H1 (cell line): ENCODE results near the gene FOSL1. TPM values are rescaled to one million over a fixed set of nuclear protein-coding genes. Genes with fewer than 3 reads are reported as not detected.

Source experiments
- CTCF ChIA-PET: fragments of 300-600 bp; sonication (Branson Sonifier 250); formaldehyde crosslinking; loops from one replicate; lab custom pipeline; 2021; ENCODE audit not compliant: partially characterized antibody; lab: Charles Lee
- POLR2A ChIA-PET: fragments of 300-600 bp; sonication (Branson Sonifier 250); formaldehyde crosslinking; loops from one replicate; lab custom pipeline; 2021; ENCODE audit warnings: inconsistent platforms; ENCODE audit not compliant: partially characterized antibody; lab: Charles Lee
- DNase-seq, 2 experiments: peaks; one replicate each; pipeline versions ENCODE4 v3.0.0 to v3.0.0-alpha.2; 2010 to 2022; ENCODE audit warnings: low spot score in 2 of 2, low read depth in 1 of 2, mixed read lengths in 1 of 2
- FAIRE-seq: peaks from 2 replicates; lab custom pipeline; 2011; peaks lifted over from hg19 to GRCh38; lab: Jason Lieb, UNC
- H2AFZ ChIP-seq: 2 replicates; pipeline ENCODE4 v1.8.1; 2012; ENCODE audit warnings: low read length, inconsistent platforms
- H2AK5ac ChIP-seq: 2 replicates; pipeline ENCODE4 v1.6.1; 2013; ENCODE audit warnings: low read depth, low read length
- H2BK120ac ChIP-seq: replicated peaks from 2 replicates; pipeline ENCODE3; 2013; ENCODE audit warnings: low read depth, low read length, inconsistent platforms
- H2BK12ac ChIP-seq: 2 replicates; pipeline ENCODE4 v1.6.1; 2013; ENCODE audit warnings: low read depth, low read length
- H2BK15ac ChIP-seq: 2 replicates; pipeline ENCODE4 v1.6.1; 2013; ENCODE audit warnings: low read length
- H2BK20ac ChIP-seq: 2 replicates; pipeline ENCODE4 v1.6.1; 2013; ENCODE audit warnings: low read length
- H2BK5ac ChIP-seq: 2 replicates; pipeline ENCODE4 v1.6.1; 2013; ENCODE audit warnings: low read depth, low read length
- H3K14ac ChIP-seq: 2 replicates; pipeline ENCODE4 v1.6.1; 2013; ENCODE audit warnings: inconsistent platforms; ENCODE audit not compliant: insufficient read length
- H3K18ac ChIP-seq: 2 replicates; pipeline ENCODE4 v1.6.1; 2013; ENCODE audit warnings: low read length; ENCODE audit errors: extremely low read depth
- H3K23ac ChIP-seq: 2 replicates; pipeline ENCODE4 v1.6.1; 2013; ENCODE audit warnings: inconsistent platforms; ENCODE audit not compliant: insufficient read length
- H3K23me2 ChIP-seq: 2 replicates; pipeline ENCODE4 v1.6.1; 2013; ENCODE audit warnings: low read depth, low read length
- H3K27ac ChIP-seq: 2 replicates; pipeline ENCODE4 v1.6.1; 2011; ENCODE audit warnings: low read depth, low read length, inconsistent platforms
- H3K27me3 ChIP-seq, 4 experiments: replicated peaks in 1 of 4; 1 replicate in 1 of 4; 2 replicates in 3 of 4; pipeline versions ENCODE4 v1.6.1 to v1.8.1; 2011 to 2013; ENCODE audit warnings: low read length in 3 of 4, mild to moderate bottlenecking in 3 of 4, inconsistent platforms in 2 of 4, mixed read lengths in 2 of 4, moderate library complexity in 1 of 4; ENCODE audit not compliant: control insufficient read depth in 3 of 4, insufficient read depth in 3 of 4; ENCODE audit errors: extremely low read depth in 1 of 4
- H3K36me3 ChIP-seq, 4 experiments: 2 replicates each; pipeline versions ENCODE4 v1.6.1 to v1.8.1; 2011 to 2013; ENCODE audit warnings: mild to moderate bottlenecking in 4 of 4, low read length in 3 of 4, moderate library complexity in 2 of 4, control low read depth in 1 of 4, inconsistent platforms in 1 of 4; ENCODE audit not compliant: insufficient read depth in 4 of 4, control insufficient read depth in 2 of 4
- H3K4ac ChIP-seq: replicated peaks from 2 replicates; pipeline ENCODE3; 2013; ENCODE audit warnings: low read length, low read depth, mixed read lengths, inconsistent platforms; ENCODE audit not compliant: insufficient read length
- H3K4me1 ChIP-seq, 4 experiments: replicated peaks in 1 of 4; 1 replicate in 1 of 4; 2 replicates in 3 of 4; pipeline versions ENCODE4 v1.6.1 to v1.8.1; 2011 to 2013; ENCODE audit warnings: low read length in 3 of 4, inconsistent platforms in 2 of 4, mixed read lengths in 1 of 4; ENCODE audit not compliant: insufficient read depth in 4 of 4, control insufficient read depth in 3 of 4
- H3K4me2 ChIP-seq, 2 experiments: 2 replicates each; pipeline versions ENCODE4 v1.6.1 to v1.8.1; 2011 to 2013; ENCODE audit warnings: low read depth in 2 of 2, low read length in 2 of 2, control low read depth in 1 of 2, inconsistent platforms in 1 of 2, mild to moderate bottlenecking in 1 of 2; ENCODE audit not compliant: insufficient read depth in 1 of 2
- H3K4me3 ChIP-seq, 4 experiments: fragments of 200-600, 300-600 bp in 1 of 4; sonication (generic), shearing (Covaris generic), sonication (Bioruptor Twin) in 1 of 4; 2 replicates each; pipeline versions ENCODE4 v1.5.1 to v1.8.1; 2011 to 2016; ENCODE audit warnings: low read length in 4 of 4, low read depth in 3 of 4, control low read depth in 2 of 4, inconsistent platforms in 2 of 4, mild to moderate bottlenecking in 2 of 4, mixed read lengths in 1 of 4, moderate library complexity in 1 of 4; ENCODE audit not compliant: insufficient read depth in 2 of 4; ENCODE audit errors: extremely low read depth in 1 of 4
- H3K56ac ChIP-seq: replicated peaks from 2 replicates; pipeline ENCODE3; 2013; ENCODE audit warnings: low read depth, mild to moderate bottlenecking, mixed read lengths, low read length, inconsistent platforms; ENCODE audit not compliant: insufficient read length
- H3K79me1 ChIP-seq: 2 replicates; pipeline ENCODE4 v1.6.1; 2013; ENCODE audit warnings: low read depth, low read length, control low read depth
- H3K79me2 ChIP-seq, 2 experiments: 2 replicates each; pipeline versions ENCODE4 v1.6.1 to v1.8.1; 2012 to 2013; ENCODE audit warnings: low read length in 2 of 2, mild to moderate bottlenecking in 2 of 2, inconsistent platforms in 1 of 2; ENCODE audit not compliant: insufficient read depth in 2 of 2, control insufficient read depth in 1 of 2
- H3K9ac ChIP-seq, 4 experiments: replicated peaks in 1 of 4; 1 replicate in 1 of 4; 2 replicates in 3 of 4; pipeline versions ENCODE4 v1.6.1 to v1.8.1; 2011 to 2013; ENCODE audit warnings: low read depth in 3 of 4, low read length in 3 of 4, control low read depth in 2 of 4, mild to moderate bottlenecking in 2 of 4, moderate library complexity in 2 of 4, inconsistent platforms in 1 of 4; ENCODE audit errors: extremely low read depth in 1 of 4
- H3K9me3 ChIP-seq, 2 experiments: 2 replicates each; pipeline versions ENCODE4 v1.6.1 to v1.8.1; 2012 to 2013; ENCODE audit warnings: mild to moderate bottlenecking in 2 of 2, moderate library complexity in 2 of 2, control low read depth in 1 of 2, inconsistent platforms in 1 of 2, low read depth in 1 of 2, low read length in 1 of 2, mixed read lengths in 1 of 2; ENCODE audit not compliant: insufficient read depth in 2 of 2
- H4K20me1 ChIP-seq, 2 experiments: replicated peaks in 1 of 2; 2 replicates each; pipeline versions ENCODE3 to v1.8.1; 2011 to 2013; ENCODE audit warnings: inconsistent platforms in 2 of 2, low read length in 2 of 2, mild to moderate bottlenecking in 1 of 2; ENCODE audit not compliant: insufficient read depth in 2 of 2, control insufficient read depth in 1 of 2
- H4K5ac ChIP-seq: 2 replicates; pipeline ENCODE4 v1.6.1; 2013; ENCODE audit warnings: low read length, low read depth, mixed read lengths, inconsistent platforms; ENCODE audit not compliant: insufficient read length
- H4K8ac ChIP-seq: 2 replicates; pipeline ENCODE4 v1.8.0; 2013; ENCODE audit warnings: mild to moderate bottlenecking, moderate library complexity, low read length, inconsistent platforms; ENCODE audit not compliant: insufficient read depth; ENCODE audit errors: extremely low read depth
- H4K91ac ChIP-seq: replicated peaks from 2 replicates; pipeline ENCODE3; 2013; ENCODE audit warnings: low read length, mixed read lengths, inconsistent platforms; ENCODE audit not compliant: insufficient read length
- BACH1 ChIP-seq: IDR thresholded peaks from 2 replicates; pipeline ENCODE4 v1.6.1; 2012; ENCODE audit warnings: low read length, improper control_type of control experiment
- BCL11A ChIP-seq, 2 experiments: IDR thresholded peaks; one replicate each; pipeline ENCODE4 v1.6.1; 2011; ENCODE audit warnings: low read depth in 2 of 2, low read length in 2 of 2, mild to moderate bottlenecking in 2 of 2
- CBX5 ChIP-seq: fragments of 300-800, 300-1000 bp; sonication (generic); IDR thresholded peaks from 2 replicates; pipeline ENCODE4 v1.7.1; 2016; ENCODE audit warnings: antibody characterized with exemption, low read length, low read depth
- CEBPB ChIP-seq: IDR thresholded peaks from 2 replicates; pipeline ENCODE4 v1.6.1; 2012; ENCODE audit warnings: low read depth, low read length
- FOSL1 ChIP-seq: IDR thresholded peaks from 2 replicates; pipeline ENCODE4 v1.6.1; 2011; ENCODE audit warnings: mild to moderate bottlenecking, low read depth, low read length, moderate library complexity; ENCODE audit not compliant: insufficient read depth
- KDM4A ChIP-seq: IDR thresholded peaks from one replicate; pipeline ENCODE4 v1.7.1; 2012; ENCODE audit warnings: low read depth, mild to moderate bottlenecking, moderate library complexity, low read length, inconsistent platforms; ENCODE audit not compliant: severe bottlenecking
- MAFK ChIP-seq: IDR thresholded peaks from 2 replicates; pipeline ENCODE4 v1.6.1; 2012; ENCODE audit warnings: low read depth, mild to moderate bottlenecking, improper control_type of control experiment, low read length
- PHF8 ChIP-seq: fragments of 200-600 bp; sonication (generic); conservative IDR thresholded peaks from 2 replicates; pipeline ENCODE4 v1.7.1; 2012; ENCODE audit warnings: low read depth, mild to moderate bottlenecking, inconsistent platforms, low read length, moderate library complexity
- RFX5 ChIP-seq: IDR thresholded peaks from 2 replicates; pipeline ENCODE4 v1.6.1; 2011; ENCODE audit warnings: low read depth, low read length, improper control_type of control experiment, borderline replicate concordance
- SRF ChIP-seq: IDR thresholded peaks from 2 replicates; pipeline ENCODE4 v1.6.1; 2011; ENCODE audit warnings: mild to moderate bottlenecking, low read depth, low read length, moderate library complexity
- TAF7 ChIP-seq: optimal IDR thresholded peaks from 2 replicates; pipeline ENCODE3; 2011; ENCODE audit warnings: low read depth, mild to moderate bottlenecking, inconsistent platforms, low read length, moderate library complexity, borderline replicate concordance
- TCF12 ChIP-seq: IDR thresholded peaks from 2 replicates; pipeline ENCODE4 v1.6.1; 2011; ENCODE audit warnings: low read depth, mild to moderate bottlenecking, low read length
- TEAD4 ChIP-seq: IDR thresholded peaks from 2 replicates; pipeline ENCODE4 v1.6.1; 2012; ENCODE audit warnings: low read depth, low read length, inconsistent platforms, mixed read lengths
- WGBS, 2 experiments: shearing (Covaris generic) in 1 of 2; methylation state at CpG; one replicate each; pipeline versions ENCODE4 v1.1.6 to v1.1.7; 2013 to 2015; ENCODE audit warnings: low lambda C conversion rate in 2 of 2, mixed read lengths in 2 of 2, inconsistent platforms in 1 of 2, low coverage in 1 of 2, missing lambda C conversion rate in 1 of 2; ENCODE audit not compliant: insufficient replicate concordance in 2 of 2, insufficient coverage in 1 of 2, insufficient read length in 1 of 2; ENCODE audit errors: extremely low coverage in 1 of 2, missing lambda C conversion rate in 1 of 2; 5-methylcytosine and 5-hydroxymethylcytosine counted together
- polyA plus RNA-seq, 7 experiments: library from polyadenylated mRNA; depleted of rRNA in 3 of 7; stranded (reverse) in 5 of 7; unstranded in 2 of 7; fragments of >200 nt in 5 of 7; fragments of 200-250 nt in 2 of 7; gene quantifications; 1 replicate in 5 of 7; 2 replicates in 1 of 7; 4 replicates in 1 of 7; pipeline versions ENCODE4 v1.2.1 to v1.2.3, GENCODE V29; 2011 to 2013; ENCODE audit warnings: missing spikeins in 2 of 7, mixed read lengths in 2 of 7
- total RNA-seq: library from RNA; stranded (reverse); fragmentation: NEBNext Ultra II Directional; extraction: Animal tissue kit (Norgen Biotek cat#: 25700); gene quantifications from 2 replicates; pipeline ENCODE4 v1.2.1, GENCODE V29; 2021

FOSL1 gene
- total and polyA plus RNA-seq, 2 of the 8 experiments (the other 6 are each of a cell fraction or from before 2014, with no cell fraction given): 6.3 to 7.2 TPM

- no peak overlapping the region for H3K18ac ChIP-seq
- no peak overlapping the region for H2BK12ac ChIP-seq
- peaks cover 7 to 10% of the 10 kb centered on the region in 2 experiments; a peak in 2 of 4 replicates for H3K9me3 ChIP-seq
- no peak overlapping the region for H2AK5ac ChIP-seq
- H3K23me2 ChIP-seq: no peaks in the 10 kb centered on the region
- no peak for FAIRE-seq
- peaks cover 0 to 6% (median 4%) of the 10 kb centered on the region in 4 experiments; a peak in 5 of 8 replicates for H3K36me3 ChIP-seq
- no peak overlapping the region for H3K4me2 ChIP-seq
- H2AFZ ChIP-seq: no peak overlapping the region
- ChIA-PET CTCF (interaction anchor here (0.7 to 15.2 kb wide), 6 partner anchors 14 to 205 kb away, joined by 4 to 283 read pairs (median 28); partner anchors contain the start of genes CCDC85B, CFL1, CTSW and FIBP), POLR2A (interaction anchor here (8.0 to 38.3 kb wide), 2 partner anchors 9 to 27 kb away, joined by 67 to 1071 read pairs; partner anchors contain the start of genes CCDC85B, CFL1, CTSW and EFEMP2)
- H2BK15ac ChIP-seq: no peak overlapping the region
- no peak overlapping the region for H3K4me3 ChIP-seq
- no peaks in the 10 kb centered on the region for H3K79me2 ChIP-seq
- H2BK20ac ChIP-seq: no peak overlapping the region
- no peak for DNase-seq
- peaks cover 0 to 2% of the 10 kb centered on the region in 2 experiments for H4K20me1 ChIP-seq
- H3K4me1 ChIP-seq: peaks cover 0 to 4% (median under 1%) of the 10 kb centered on the region in 4 experiments; a peak in 4 of 7 replicates
- H3K23ac ChIP-seq: no peak overlapping the region
- H2BK120ac ChIP-seq: no peak overlapping the region
- no peak overlapping the region for H3K56ac ChIP-seq
- 78% methylated on average over 3 of the region's 3 CpGs; no CpG with 5 or more reads in 1 of the 2 experiments for WGBS, 2 experiments
- H2BK5ac ChIP-seq: no peak overlapping the region
- H3K9ac ChIP-seq: no peak overlapping the region
- H3K14ac ChIP-seq: no peak overlapping the region
- no peaks in the 10 kb centered on the region; a peak in 1 of 7 replicates for H3K27me3 ChIP-seq
- no peak overlapping the region for H4K5ac ChIP-seq
- no peak overlapping the region for H4K8ac ChIP-seq
- H3K27ac ChIP-seq: no peak overlapping the region
- H4K91ac ChIP-seq: no peak overlapping the region
- no peaks in the 10 kb centered on the region for H3K79me1 ChIP-seq
- H3K4ac ChIP-seq: no peak overlapping the region
- TF ChIP-seq CBX5: no peak
- TF ChIP-seq FOSL1: no peak
- no peak for TF ChIP-seq BACH1
- no peak for TF ChIP-seq KDM4A
- no peak for TF ChIP-seq TCF12
- no peak for TF ChIP-seq BCL11A (IDR thresholded peaks at IDR 0.05; ENCODE audit: low read depth in 2 of 2, low read length in 2 of 2)
- TF ChIP-seq CEBPB: no peak
- TF ChIP-seq MAFK: no peak
- no peak for TF ChIP-seq TEAD4
- TF ChIP-seq TAF7: no peak
- TF ChIP-seq SRF: no peak
- no peak for TF ChIP-seq RFX5
- no peak for TF ChIP-seq PHF8
These were observed 52.4 kb downstream of the FOSL1 start for GRCh38 chr11:65847746-65848145.
